Neural cell (in vitro differentiated cells): ENCODE measurements around the gene FNBP1L. TPM values are rescaled to one million over a fixed set of nuclear protein-coding genes. Genes with fewer than 3 reads are reported as not detected.

Experiments used
- H2AFZ ChIP-seq: fragments of 200-600, 300-800 bp; sonication (generic), shearing (Covaris generic); 2 replicates; pipeline ENCODE4 v1.6.0; 2014; ENCODE audit warnings: low read depth, mild to moderate bottlenecking, antibody characterized with exemption, low read length, moderate library complexity
- H3F3A ChIP-seq: fragments of 200-600 bp; shearing (Covaris generic); 2 replicates; pipeline ENCODE4 v1.6.1; 2016; ENCODE audit warnings: mild to moderate bottlenecking, moderate library complexity, mixed read lengths, antibody characterized with exemption, low read length; ENCODE audit not compliant: insufficient read depth, poor library complexity, severe bottlenecking
- H3K27ac ChIP-seq: fragments of 200-600, 300-800 bp; sonication (generic), shearing (Covaris generic); 2 replicates; pipeline ENCODE4 v1.5.1; 2014; ENCODE audit warnings: mild to moderate bottlenecking, low read length, moderate library complexity
- H3K27me3 ChIP-seq: fragments of 300-800, 200-600 bp; sonication (generic), shearing (Covaris generic); 2 replicates; pipeline ENCODE4 v1.6.0; 2014; ENCODE audit warnings: mild to moderate bottlenecking, low read depth, low read length, moderate library complexity; ENCODE audit not compliant: insufficient read depth
- H3K36me3 ChIP-seq: fragments of 300-800, 200-600 bp; sonication (generic), shearing (Covaris generic); 2 replicates; pipeline ENCODE4 v1.5.1; 2014; ENCODE audit warnings: mild to moderate bottlenecking, antibody characterized with exemption, low read length, moderate library complexity; ENCODE audit not compliant: insufficient read depth
- H3K4me2 ChIP-seq: fragments of 300-800, 200-600 bp; sonication (generic), shearing (Covaris generic); 2 replicates; pipeline ENCODE4 v1.6.0; 2014; ENCODE audit warnings: mild to moderate bottlenecking, low read length
- H3K4me3 ChIP-seq: fragments of 300-800, 200-600 bp; sonication (generic), shearing (Covaris generic); 2 replicates; pipeline ENCODE4 v1.5.1; 2014; ENCODE audit warnings: mild to moderate bottlenecking, low read length, moderate library complexity
- H3K79me2 ChIP-seq: fragments of 200-600 bp; shearing (Covaris generic); replicated peaks from 2 replicates; pipeline ENCODE4 v1.6.0; 2014; ENCODE audit warnings: mild to moderate bottlenecking, low read length, moderate library complexity; ENCODE audit not compliant: insufficient read depth
- H3K9ac ChIP-seq: fragments of 300-800, 200-600 bp; sonication (generic), shearing (Covaris generic); 2 replicates; pipeline ENCODE4 v1.6.1; 2016; ENCODE audit warnings: mild to moderate bottlenecking, low read length, mixed read lengths
- H3K9me2 ChIP-seq: fragments of 200-600 bp; shearing (Covaris generic); 2 replicates; pipeline ENCODE4 v1.6.1; 2016; ENCODE audit warnings: mild to moderate bottlenecking, low read length, mixed read lengths; ENCODE audit not compliant: insufficient read depth
- H3K9me3 ChIP-seq: fragments of 200-600, 300-800 bp; sonication (generic), shearing (Covaris generic); 2 replicates; pipeline ENCODE4 v1.6.1; 2016; ENCODE audit warnings: mild to moderate bottlenecking, mixed run types, low read length, moderate library complexity, mixed read lengths
- H4K20me1 ChIP-seq: fragments of 200-600 bp; shearing (Covaris generic); 2 replicates; pipeline ENCODE4 v1.6.1; 2016; ENCODE audit warnings: mild to moderate bottlenecking, mixed run types; ENCODE audit not compliant: insufficient read depth
- CTCF ChIP-seq: fragments of 450-650 bp; IDR thresholded peaks from 2 replicates; pipeline ENCODE4 v1.5.1; 2014; ENCODE audit warnings: antibody characterized with exemption, mild to moderate bottlenecking, moderate library complexity; ENCODE audit not compliant: poor library complexity, severe bottlenecking
- EP300 ChIP-seq: fragments of 450-650 bp; conservative IDR thresholded peaks from 2 replicates; pipeline ENCODE4 v1.6.1; 2014; ENCODE audit warnings: antibody characterized with exemption, mild to moderate bottlenecking, moderate library complexity; ENCODE audit not compliant: poor library complexity, severe bottlenecking
- EZH2 ChIP-seq: fragments of 200-600, 300-800 bp; shearing (Covaris generic), sonication (generic); IDR thresholded peaks from 2 replicates; pipeline ENCODE4 v1.6.1; 2014; ENCODE audit warnings: antibody characterized with exemption, low read length, borderline replicate concordance, mild to moderate bottlenecking; ENCODE audit not compliant: insufficient read depth, poor library complexity, severe bottlenecking
- MXI1 ChIP-seq: fragments of 450-650 bp; conservative IDR thresholded peaks from 2 replicates; pipeline ENCODE4 v1.6.1; 2014; ENCODE audit warnings: antibody characterized with exemption, mild to moderate bottlenecking; ENCODE audit not compliant: poor library complexity, severe bottlenecking
- POLR2AphosphoS5 ChIP-seq: IDR thresholded peaks from 2 replicates; pipeline ENCODE4 v1.6.1; 2012
- RAD21 ChIP-seq: fragments of 450-650 bp; conservative IDR thresholded peaks from 2 replicates; pipeline ENCODE4 v1.6.1; 2014; ENCODE audit warnings: antibody characterized with exemption, mild to moderate bottlenecking, moderate library complexity
- REST ChIP-seq: IDR thresholded peaks from 2 replicates; pipeline ENCODE4 v1.6.1; 2012; ENCODE audit warnings: borderline replicate concordance
- SMC3 ChIP-seq: fragments of 450-650 bp; conservative IDR thresholded peaks from 2 replicates; pipeline ENCODE4 v1.6.1; 2014; ENCODE audit warnings: antibody characterized with exemption, mild to moderate bottlenecking, moderate library complexity; ENCODE audit not compliant: poor library complexity
- TAF1 ChIP-seq: IDR thresholded peaks from 2 replicates; pipeline ENCODE4 v1.6.1; 2012; ENCODE audit warnings: low read depth
- polyA plus RNA-seq: library from polyadenylated mRNA; depleted of rRNA; stranded (reverse); fragments of >200 nt; gene quantifications from 2 replicates; pipeline ENCODE4 v1.2.3, GENCODE V29; 2014

The FNBP1L gene
- polyA plus RNA-seq, 1 donor from 2014 or later = 1,044 TPM

- no peaks in the 10 kb centered on the region for H3K9me3 ChIP-seq
- peaks cover 36% of the 10 kb centered on the region for H4K20me1 ChIP-seq
- no peak overlapping the region for H3K27ac ChIP-seq
- no peaks in the 10 kb centered on the region for H3K36me3 ChIP-seq
- H3K4me2 ChIP-seq = no peak overlapping the region
- no peak for TF ChIP-seq POLR2AphosphoS5
- no peak for TF ChIP-seq MXI1
- no peak for TF ChIP-seq EP300
- TF ChIP-seq EZH2 = no peak
- no peak for TF ChIP-seq CTCF
- TF ChIP-seq RAD21 = no peak
- TF ChIP-seq TAF1 = no peak
- TF ChIP-seq SMC3 = no peak
- no peak for TF ChIP-seq REST
- no peak overlapping the region for H2AFZ ChIP-seq
- H3K27me3 ChIP-seq = no peaks in the 10 kb centered on the region
- H3K9me2 ChIP-seq = no peaks in the 10 kb centered on the region
- H3K4me3 ChIP-seq = no peak overlapping the region
- peaks cover 92% of the 10 kb centered on the region for H3K79me2 ChIP-seq
- no peak overlapping the region for H3K9ac ChIP-seq
- H3F3A ChIP-seq = no peaks in the 10 kb centered on the region
These were observed 23.4 kb downstream of the FNBP1L start for GRCh38 chr1:93471284-93471683.

GRCh38 chr1:93471911-93472310 is 24.0 kb downstream of the FNBP1L start:
- Histone ChIP-seq H3K9me3 (no peaks in the 10 kb centered on the region), H3K9ac (no peak overlapping the region), H3K36me3 (no peaks in the 10 kb centered on the region), H3K27me3 (no peaks in the 10 kb centered on the region), H3K27ac (no peak overlapping the region), H3K4me3 (no peak overlapping the region), H3K79me2 (peaks cover 94% of the 10 kb centered on the region), H3K4me2 (no peak overlapping the region), H4K20me1 (peaks cover 41% of the 10 kb centered on the region), H3K9me2 (no peaks in the 10 kb centered on the region), H3F3A (no peaks in the 10 kb centered on the region), H2AFZ (no peak overlapping the region)
- TF ChIP-seq MXI1 = no peak
- TF ChIP-seq TAF1 = no peak
- TF ChIP-seq REST = no peak
- no peak for TF ChIP-seq POLR2AphosphoS5
- no peak for TF ChIP-seq RAD21
- TF ChIP-seq SMC3 = no peak
- no peak for TF ChIP-seq EP300
- TF ChIP-seq CTCF = no peak
- no peak for TF ChIP-seq EZH2
